Stimulated activated CD8-positive, alpha-beta memory T cell treated with anti-CD3 and anti-CD28 coated beads, Interleukin-15, amount 100 ng/mL, for 24 hours (primary cell): ENCODE results near the gene MYO1E.

Experiments used
- DNase-seq: peaks from one replicate; pipeline ENCODE4 v3.0.0-alpha.2; 2020; ENCODE audit warnings: low read depth

The MYO1E gene

DNA sequence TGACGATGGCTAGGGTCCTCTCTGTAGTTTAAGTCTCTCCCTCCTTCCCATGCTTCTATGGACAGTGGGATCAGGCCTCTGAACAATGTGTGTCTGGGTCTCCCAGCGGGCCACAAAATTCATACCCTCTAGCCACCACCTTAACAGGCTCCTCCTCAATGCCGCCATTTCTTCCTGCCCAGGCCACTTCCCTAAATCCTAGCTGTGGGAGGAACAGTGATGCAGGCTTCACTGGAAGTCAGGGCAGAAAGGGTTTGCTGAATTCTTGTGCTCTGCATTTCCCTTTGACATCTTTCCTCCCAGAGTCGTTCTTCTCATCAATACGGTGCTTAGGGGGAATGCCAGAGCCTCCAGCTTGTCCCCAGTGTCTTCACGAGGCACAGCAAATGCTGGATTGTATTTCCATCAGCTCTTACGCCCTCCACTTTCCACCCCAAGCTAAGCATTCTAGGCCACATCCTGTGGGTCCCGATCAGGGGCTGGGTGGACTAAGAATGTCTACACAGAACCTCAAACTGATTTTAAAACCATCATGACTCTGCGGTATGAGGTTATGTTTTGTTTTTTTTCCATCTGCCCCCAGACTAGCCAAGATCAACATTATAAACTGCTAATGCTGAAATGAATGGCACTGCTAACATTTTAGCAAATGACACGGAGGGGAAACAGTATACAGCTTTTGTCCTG is 177.9 kb downstream of the MYO1E start:
- no peak for DNase-seq

GRCh38 chr15:59191855-59192237 is 180.8 kb downstream of the MYO1E start:
- no peak for DNase-seq

DNA sequence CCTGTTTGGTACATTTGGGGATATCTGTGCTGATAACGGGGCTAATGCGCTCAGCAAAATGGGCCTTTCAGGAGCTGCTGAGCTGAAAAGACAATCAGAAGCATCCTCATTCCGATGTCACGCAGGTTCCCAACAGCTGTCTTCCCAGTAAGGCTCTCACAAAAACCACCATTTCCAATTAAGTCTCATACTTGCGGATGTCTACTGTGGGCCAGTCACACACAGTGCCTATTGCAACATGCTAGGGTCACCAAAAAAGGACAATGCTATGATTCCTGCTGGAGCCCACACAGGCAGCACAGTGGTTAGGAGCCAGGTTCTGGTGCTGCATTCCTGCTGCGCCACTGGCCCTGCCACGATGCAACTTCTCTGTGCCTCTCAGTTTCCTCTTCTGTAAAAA is 182.4 kb downstream of the MYO1E start:
- DNase-seq: no peak

DNA sequence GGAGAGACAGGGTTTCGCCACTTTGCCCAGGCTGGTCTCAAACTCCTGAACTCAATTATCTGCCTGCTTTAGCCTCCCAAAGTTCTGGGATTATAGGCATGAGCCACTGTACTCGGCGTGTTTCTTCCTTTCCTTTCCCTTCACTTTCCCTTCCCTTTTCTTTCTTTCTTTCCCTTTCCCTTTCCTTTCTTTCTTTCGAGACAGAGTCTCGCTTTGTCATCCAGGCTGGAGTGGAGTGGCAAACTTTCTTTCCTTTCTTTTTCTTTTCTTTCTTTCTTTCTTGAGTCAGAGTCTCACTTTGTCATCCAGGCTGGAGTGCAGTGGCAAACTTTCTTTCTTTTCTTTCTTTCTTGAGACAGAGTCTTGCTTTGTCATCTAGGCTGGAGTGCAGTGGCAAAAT is 183.4 kb downstream of the MYO1E start:
- DNase-seq: no peak

- no peak for DNase-seq
These were observed 186.2 kb downstream of the MYO1E start for GRCh38 chr15:59186501-59186900.

DNA sequence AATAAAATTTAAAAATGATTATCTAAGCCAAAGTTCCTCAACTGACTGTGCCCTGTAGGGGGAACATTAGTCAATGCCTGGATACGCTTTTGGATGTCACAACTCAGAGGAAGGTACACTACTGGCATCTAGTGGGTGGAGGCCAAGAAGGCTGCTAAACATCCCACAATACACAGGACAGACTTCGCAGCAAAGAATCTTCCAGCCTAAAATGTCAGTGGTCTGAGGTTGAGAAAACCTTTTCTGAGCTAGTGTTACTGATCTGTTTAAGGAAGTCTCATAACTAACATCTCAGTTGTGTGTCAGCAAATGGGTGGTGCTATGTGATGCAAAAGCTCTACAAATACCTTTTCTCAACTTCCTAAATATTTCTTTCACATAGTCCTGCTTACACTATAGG is 186.9 kb downstream of the MYO1E start:
- DNase-seq: no peak

DNA sequence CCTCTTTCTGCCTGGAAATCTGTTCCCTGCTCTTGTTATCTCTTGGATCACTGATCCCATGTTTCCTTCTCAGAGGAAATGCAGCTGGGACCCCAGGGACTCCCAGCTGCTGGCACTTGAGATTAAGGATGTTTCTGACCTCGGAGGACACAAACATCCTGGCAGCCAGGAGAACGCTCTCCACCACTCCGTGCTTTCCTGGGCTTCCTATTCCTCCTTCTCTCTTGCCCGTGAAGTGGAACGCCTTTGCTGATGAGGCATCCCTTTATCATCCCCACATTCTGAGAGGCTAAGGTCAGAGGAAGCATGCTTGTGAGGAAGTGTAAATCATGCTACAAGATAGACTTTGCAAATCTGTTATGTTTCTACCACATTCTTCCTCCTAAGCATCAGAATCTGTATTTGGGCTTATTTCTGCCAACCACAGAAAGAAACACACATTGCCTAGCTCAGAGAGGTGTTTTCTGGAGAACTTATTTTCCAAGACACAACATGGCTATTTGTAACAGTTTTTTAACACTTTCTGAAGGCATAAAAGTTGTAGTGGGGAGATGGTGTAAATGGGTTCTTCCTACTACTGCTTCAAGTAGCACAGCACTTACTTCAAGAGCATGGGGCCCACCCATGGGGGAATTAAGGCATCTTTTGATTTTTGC is 191.6 kb downstream of the MYO1E start:
- no peak for DNase-seq

DNA sequence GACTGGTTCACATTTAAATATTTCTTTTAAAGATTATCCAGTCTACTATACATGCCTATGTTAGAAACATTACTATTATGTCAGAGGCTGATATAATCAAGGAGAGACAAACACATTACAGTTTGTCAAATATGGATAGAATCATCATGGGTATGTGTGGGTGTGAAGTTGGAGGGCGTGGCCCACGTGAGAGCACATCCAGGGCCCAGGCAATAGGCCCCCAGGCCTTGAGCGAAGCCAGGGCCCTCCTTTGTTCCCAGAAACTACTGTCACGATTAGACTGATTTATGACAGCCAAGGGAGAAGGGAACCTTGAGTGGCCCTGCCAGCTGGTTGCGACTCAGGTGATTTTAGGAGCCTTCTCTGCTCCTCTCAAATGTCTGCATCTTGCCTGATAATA is 193.0 kb downstream of the MYO1E start:
- DNase-seq: no peak

GRCh38 chr15:59178151-59178695 is 194.4 kb downstream of the MYO1E start:
- DNase-seq: no peak

DNA sequence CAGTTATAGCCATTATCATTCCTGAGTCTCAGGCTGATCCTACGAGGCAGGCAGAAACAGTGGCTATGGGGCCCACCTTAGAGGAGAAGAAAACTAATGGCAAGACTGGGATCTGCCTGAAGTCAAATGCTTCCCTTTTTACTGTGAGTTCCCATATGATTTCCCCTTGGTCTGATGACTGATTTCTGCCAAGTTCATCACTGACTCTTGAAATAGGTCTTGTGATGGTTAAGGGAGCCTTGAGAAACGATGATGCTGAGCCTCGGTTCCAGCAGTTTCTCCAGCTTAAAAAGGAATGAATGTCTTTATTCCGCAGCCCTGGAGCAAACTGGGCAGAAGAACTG is 195.4 kb downstream of the MYO1E start:
- no peak for DNase-seq

DNA sequence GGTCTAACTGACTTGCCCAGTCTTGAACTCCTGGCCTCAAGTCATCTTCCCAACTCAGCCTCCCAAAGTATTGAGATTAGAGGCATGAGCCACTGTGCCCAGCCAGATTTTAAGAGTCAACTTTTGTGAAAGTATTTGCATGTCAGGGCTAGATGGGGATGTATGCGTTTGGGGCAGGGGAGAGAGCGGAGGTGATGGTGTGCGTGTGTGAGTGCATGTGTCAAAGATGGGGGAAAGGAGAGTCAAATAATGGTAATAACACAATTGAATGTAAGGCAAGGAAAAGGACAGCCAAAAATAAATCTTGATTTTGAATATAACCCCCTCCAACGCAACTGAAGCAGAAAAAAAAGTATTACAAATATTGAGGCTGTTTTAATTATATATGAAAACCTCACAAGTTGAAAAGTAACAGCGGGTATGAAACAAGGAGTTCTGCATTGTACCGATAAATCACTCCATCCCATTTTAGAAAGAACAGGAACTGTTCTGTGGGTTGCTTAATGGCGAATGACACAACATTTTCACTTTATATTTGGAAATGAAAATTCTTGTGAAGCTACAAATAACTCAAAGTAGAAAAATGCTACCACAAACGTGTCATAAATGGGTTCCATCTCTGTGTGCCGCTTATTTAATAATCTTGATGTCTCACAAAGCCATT is 195.9 kb downstream of the MYO1E start:
- DNase-seq: no peak

DNA sequence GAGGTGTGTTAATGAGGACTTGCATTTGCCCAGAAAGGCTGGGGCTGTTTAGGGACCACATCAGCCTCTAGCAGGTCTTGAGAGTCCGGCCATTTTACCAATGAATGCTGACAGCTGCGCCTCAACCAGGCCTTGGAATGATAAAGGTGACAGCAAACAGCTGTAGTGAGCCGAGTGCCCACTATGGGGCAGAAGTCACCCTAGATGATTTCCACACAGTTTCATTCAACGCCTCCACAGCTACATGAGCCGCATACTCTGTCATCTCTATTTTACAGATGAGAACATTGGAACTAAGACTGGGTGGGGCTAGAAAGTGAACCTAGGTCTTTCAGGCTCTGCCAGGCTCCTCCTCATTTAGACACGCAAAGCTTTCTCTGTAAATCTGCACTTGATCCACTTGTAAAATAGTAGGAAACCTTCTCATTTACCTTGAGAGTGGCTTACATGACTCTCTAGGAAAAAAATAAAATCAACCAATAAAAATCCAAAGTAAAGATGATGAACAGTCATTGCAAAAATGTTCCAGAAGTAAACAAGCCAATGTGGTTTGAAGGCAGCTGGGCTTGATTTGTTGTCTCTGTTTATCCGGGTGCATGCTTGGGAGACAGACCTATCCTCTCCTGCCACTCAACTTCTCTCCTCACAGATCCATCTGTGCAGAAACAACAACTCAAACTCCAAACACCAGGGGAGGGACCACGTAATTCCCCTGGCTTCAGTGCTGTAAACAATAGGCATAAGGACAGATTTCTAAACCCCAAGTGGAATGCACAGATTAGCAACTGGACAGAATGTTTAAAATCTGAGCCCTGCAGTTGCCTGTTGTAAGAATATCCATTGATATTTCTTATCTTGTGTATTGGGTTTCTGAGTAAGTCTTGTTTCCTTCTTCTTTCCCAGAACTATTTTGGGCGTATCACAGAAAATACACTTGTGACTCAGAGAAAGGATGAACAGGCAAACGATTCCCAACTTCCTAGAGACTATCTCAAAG is 197.5 kb downstream of the MYO1E start:
- no peak for DNase-seq

GRCh38 chr15:59174151-59174834 is 198.4 kb downstream of the MYO1E start:
- no peak for DNase-seq

GRCh38 chr15:59173194-59173593 is 199.5 kb downstream of the MYO1E start:
- DNase-seq: no peak

- no peak for DNase-seq
These were observed 200.3 kb downstream of the MYO1E start for GRCh38 chr15:59172289-59172901.

GRCh38 chr15:59171067-59171397 is 201.6 kb downstream of the MYO1E start:
- no peak for DNase-seq

GRCh38 chr15:59170295-59171066 is 202.2 kb downstream of the MYO1E start:
- DNase-seq: no peak

DNA sequence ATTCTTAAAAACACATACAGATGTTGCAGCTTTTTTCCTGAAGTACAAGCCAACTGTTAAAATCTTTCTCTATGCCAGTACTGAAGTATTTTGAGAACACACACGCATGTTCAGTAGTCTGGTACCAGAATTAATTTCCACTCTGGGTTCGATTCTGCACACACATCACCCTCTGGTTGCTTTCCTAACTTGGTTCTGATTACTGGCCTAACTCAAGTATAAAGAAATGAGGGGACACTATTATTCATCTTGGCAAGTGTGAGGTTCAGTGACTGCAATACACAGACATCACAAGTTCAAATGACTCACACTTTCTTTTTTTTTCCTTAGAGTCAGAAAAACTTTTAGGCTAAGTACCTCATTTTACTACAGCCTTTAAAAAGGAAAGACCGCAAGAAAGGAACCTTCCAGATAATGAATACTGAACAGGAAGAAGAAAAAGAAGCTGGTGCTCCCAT is 203.4 kb downstream of the MYO1E start:
- DNase-seq: no peak

DNA sequence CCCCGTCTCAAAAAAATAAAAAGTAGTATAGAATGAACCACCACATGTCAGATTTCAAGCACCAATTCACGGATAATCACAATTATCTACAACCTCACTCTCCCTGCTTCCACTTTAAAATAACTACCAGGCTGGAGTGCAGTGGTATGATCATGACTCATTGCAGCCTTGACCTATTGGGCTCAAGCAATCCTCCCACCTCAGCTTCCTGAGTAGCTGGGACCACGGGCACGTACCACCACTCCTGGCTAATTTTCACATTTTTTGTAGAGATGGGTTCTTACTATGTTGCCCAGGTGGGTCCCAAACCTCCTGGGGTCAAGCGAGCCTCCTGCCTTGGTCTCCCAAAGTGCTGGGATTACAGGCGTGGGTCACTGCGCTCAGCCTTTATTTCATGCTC is 204.1 kb downstream of the MYO1E start:
- DNase-seq: no peak

DNA sequence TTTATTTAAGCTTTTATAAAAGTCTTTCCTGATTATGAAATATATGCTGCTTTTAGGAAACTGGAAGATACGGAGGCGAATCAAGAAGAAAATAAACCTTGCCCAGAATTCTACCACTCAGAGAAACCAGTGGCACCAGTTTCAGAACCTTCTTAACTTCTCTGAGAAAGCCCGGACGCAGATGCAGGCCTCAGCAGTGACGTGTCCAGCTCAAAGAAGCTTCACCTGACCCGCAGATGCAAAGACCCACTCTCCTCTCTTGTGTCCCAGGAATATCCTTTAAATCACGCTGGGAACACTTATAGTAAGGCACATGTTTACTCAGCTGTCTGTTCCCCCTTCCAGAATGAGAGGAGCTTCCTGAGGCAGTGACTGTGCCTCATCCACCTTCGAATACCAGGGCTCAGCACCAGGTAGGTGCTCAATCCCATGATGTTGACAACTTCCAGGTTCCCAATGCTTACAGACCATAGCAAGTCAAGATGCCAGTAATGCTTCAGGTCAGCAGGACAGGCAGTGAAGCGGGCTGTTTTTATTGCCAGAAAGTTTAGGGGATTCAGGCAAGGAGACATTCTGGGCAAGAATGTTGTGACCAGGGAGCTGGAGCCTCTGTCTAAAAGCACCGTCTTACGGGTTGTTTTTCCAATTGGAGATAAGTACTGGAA is 205.9 kb downstream of the MYO1E start:
- no peak for DNase-seq
